Esophagus squamous epithelium (tissue), 4 donors: Measurements from ENCODE around the gene ANKRD44.

ENCODE experiments used
- CTCF ChIP-seq, 6 experiments: fragments of 450-650 bp in 4 of 6; fragments of 200-600 bp in 2 of 6; sonication (generic) in 2 of 6; IDR thresholded peaks; one replicate each; pipeline ENCODE4 v1.5.1; 2016 to 2019; ENCODE audit warnings: antibody characterized with exemption in 6 of 6, mild to moderate bottlenecking in 4 of 6, moderate library complexity in 4 of 6
- POLR2A ChIP-seq, 4 donors: fragments of 450-650 bp; IDR thresholded peaks; one replicate each; pipeline ENCODE4 v1.6.1; 2017; ENCODE audit warnings: antibody characterized with exemption in 4 of 4, mild to moderate bottlenecking in 4 of 4, moderate library complexity in 3 of 4

GRCh38 chr2:197249381-197250083 lies 61.0 kb downstream of the ANKRD44 start:
- TF ChIP-seq POLR2A (IDR thresholded peaks at IDR 0.05): no peak
- TF ChIP-seq CTCF (IDR thresholded peaks at IDR 0.05): no peak
